ENCODE data around the gene TAPT1.
A peak's percentile ranks its signal among the peaks of the same experiment; 100 is the strongest.

TAPT1 gene

GRCh38 chr4:16131293-16131692, 95.0 kb downstream of the TAPT1 start:
- no peak for DNase-seq (ENCODE audit: low spot score)

DNA sequence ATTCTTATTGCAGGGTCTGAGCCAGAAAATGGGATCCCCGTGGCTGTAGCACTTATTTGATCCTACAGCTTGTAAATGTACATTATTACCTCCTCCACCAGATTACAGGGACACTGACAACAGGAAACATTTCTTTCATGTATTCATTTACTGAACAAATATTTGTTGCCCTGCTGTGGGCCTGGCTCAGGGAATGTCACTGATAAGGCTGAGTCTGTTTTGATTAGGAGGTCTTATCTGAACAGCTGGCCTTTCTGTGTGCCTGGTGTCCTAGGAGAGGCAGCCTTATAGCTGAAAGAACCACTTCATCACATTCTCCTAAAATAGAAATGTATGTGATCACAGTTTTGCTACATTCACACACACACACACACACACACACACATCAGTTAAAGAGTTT, 96.9 kb downstream of the TAPT1 start:
- no peak for DNase-seq (ENCODE audit: low spot score)

- no peak for DNase-seq (ENCODE audit: low spot score)
Observed at GRCh38 chr4:16126714-16127113, 99.6 kb downstream of the TAPT1 start.

GRCh38 chr4:16125571-16126445, 100.5 kb downstream of the TAPT1 start:
- DNase-seq (ENCODE audit: low spot score) = no peak

- DNase-seq (ENCODE audit: low spot score) = peak; percentile 9
Observed at GRCh38 chr4:16124232-16124631, 102.0 kb downstream of the TAPT1 start.

DNA sequence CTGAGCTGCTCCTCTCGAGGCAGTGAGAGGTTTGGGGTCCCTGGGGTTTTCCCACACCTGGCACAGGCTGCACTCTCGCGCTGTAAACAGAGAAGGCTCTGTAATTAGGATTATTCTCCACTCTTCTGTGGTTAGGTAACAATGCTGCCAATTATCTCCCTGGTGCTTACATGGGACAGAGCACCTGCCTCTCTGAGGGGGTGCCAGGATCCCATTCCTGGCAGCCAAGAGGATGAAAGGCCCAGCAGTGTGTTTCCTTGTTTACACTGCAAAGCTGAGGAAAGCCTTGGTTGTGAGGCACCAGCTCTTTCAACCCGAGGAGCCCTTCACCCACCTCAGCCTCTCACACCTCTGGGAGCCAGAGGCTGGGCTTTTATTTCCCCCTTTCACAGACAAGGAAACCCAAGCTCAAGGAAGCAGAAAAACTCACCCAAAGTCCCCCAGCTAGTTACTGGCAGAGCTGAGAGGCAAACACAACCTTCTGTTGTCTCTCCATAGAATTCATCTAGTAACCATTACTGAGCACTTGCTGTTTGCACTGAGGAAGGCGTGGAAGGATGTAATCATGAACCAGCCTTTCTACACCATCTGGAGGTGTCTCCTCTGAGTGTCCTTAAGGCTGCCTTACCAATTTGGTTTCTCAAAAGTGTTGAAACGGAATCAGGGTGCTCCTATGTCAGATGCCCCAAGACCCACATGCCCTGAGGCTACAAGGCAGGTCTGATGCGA, 102.8 kb downstream of the TAPT1 start:
- DNase-seq (ENCODE audit: low spot score) = no peak

- no peak for DNase-seq (ENCODE audit: low spot score)
Observed at GRCh38 chr4:16122784-16123183, 103.5 kb downstream of the TAPT1 start.

DNA sequence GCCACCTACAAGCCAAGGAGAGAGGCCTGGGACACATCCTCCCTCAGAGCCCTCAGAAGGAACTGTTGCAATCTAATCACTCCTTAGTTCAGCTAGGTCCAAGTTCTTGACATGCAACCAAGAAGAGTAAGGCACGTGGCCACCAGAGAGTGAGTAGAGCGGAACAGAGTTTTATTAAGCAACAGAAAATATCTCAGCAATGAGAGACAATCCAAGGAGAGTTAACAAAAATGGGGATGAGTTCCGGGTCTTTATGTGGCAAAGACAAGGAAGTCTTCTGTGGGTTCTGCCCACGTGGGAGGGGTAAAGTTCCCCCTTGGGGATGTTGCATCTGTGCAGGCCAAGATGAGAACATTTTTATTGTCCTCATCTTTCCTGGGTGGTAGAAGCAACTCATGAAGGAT, 104.0 kb downstream of the TAPT1 start:
- DNase-seq (ENCODE audit: low spot score) = no peak

- DNase-seq (ENCODE audit: low spot score) = no peak
Observed at GRCh38 chr4:16120720-16121119, 105.6 kb downstream of the TAPT1 start.

DNA sequence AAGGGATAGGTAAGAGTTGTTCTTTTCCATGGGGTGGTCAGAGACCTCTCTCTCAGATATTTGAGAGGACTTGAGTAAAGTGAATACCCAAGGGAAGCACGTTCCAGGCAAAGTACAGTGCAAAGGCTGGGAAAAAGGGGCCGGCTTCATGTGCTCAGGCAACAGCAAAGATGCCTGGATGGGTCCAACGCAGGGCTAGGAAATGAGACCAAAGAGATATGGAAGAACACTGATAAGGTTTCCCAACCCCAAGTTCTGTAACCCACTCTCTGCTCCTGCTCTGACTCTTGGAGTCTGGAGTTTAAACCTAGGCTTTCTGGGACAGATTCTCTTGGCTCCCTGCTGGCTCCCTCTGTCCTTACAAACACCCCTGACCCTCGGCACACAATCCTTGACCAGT, 106.3 kb downstream of the TAPT1 start:
- no peak for DNase-seq (ENCODE audit: low spot score)

GRCh38 chr4:16118090-16118489, 108.2 kb downstream of the TAPT1 start:
- DNase-seq (ENCODE audit: low spot score) = no peak

DNA sequence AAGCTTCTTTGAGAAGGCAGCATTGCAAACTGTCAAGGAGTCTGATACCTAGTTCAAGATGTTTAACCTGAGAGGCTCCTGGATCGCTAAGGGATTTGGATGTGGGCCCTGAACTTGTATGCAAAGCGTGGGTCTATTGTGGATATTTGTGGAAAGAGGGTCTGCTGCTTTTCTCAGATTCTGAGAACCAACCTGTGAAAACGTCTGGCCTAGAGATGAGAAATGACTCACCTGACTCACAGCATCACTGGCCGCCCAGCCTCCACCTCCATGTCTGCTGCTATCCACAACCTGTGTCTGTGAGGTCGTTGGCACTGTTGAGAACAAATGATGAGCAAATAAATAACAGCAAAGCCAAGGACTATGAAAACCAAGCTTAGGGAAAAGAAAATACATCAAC, 109.1 kb downstream of the TAPT1 start:
- no peak for DNase-seq (ENCODE audit: low spot score)

DNA sequence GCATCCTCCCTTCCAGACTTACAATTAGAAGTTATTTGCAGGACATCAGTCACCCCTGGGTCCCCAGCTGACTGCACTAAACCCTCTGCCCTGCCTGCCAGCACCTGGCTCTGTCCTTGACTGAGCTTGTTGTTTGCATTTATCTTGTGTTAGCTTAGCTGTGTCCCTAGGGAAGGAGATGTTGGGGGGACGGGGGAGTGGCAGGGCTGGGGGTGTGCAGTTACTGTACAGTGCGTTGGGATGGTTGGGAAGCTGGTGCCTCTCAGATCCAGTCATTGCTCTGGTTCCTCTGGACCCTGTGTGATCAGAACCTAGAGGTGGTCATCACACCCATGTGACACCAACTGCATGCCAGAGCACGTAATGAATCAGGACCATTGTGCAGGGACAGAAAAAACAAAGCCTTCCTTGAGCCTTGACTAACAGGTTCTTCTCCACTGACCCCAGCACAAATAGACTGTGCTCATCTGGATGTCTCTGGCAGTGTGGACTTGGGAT, 109.7 kb downstream of the TAPT1 start:
- DNase-seq (ENCODE audit: low spot score) = no peak

- no peak for DNase-seq (ENCODE audit: low spot score)
Observed at GRCh38 chr4:16116019-16116418, 110.3 kb downstream of the TAPT1 start.

DNA sequence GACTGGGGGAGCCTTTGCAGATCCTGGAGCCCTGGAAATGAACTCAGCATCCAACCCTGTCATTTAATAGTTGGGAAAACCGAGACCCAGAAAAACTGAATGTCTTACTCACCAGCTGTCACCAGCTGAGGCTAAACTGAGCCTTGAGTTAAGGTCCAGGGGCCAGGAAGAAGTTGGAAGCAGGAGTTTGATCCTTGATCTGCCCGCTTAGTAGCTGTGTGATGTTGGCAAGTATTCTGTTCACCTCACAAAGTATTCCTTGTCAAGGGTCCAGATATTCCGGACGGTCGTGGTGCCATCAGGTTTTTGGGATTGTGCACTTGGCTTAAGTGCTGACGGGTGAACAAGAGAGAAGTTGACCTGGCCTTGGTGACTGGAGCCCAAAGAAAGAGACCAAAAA, 111.7 kb downstream of the TAPT1 start:
- DNase-seq (ENCODE audit: low spot score) = no peak

- DNase-seq (ENCODE audit: low spot score) = no peak
Observed at GRCh38 chr4:16113741-16114140, 112.5 kb downstream of the TAPT1 start.

DNA sequence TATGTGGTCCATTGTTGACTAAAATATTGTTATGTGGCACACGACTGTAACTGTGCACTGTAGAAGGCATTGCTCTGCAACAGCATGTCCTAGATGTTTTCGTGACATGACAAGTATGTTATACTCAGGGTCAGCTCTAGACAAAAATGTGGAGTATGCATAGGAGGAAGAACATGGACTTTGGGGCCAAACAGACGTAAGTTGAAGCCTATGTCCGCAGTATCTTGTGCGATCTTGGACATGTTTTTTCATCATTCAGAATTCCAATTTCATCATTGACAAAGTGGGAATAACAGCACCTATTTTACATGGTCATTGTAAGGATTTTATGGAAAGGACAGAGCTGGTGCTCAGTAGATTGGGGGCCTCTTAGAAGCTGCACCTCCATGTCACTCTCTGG, 114.7 kb downstream of the TAPT1 start:
- DNase-seq (ENCODE audit: low spot score) = no peak

GRCh38 chr4:16110661-16111290, 115.5 kb downstream of the TAPT1 start:
- no peak for DNase-seq (ENCODE audit: low spot score)

Data from pons (tissue), 1 donor.